K562 treated with DMSO at 1 percent for 48 hours (cell line): ENCODE measurements around the gene PLXNB1. TPM values are rescaled to one million over a fixed set of nuclear protein-coding genes. Genes with fewer than 3 reads are reported as not detected.

ENCODE experiments used
- total RNA-seq: library from RNA; unstranded; fragments of 300-600 nt; gene quantifications from 2 replicates; pipeline ENCODE4 v1.2.3, GENCODE V29; 2022; ENCODE audit warnings: low replicate concordance; ENCODE audit errors: extremely low read depth

The PLXNB1 gene, protein sequence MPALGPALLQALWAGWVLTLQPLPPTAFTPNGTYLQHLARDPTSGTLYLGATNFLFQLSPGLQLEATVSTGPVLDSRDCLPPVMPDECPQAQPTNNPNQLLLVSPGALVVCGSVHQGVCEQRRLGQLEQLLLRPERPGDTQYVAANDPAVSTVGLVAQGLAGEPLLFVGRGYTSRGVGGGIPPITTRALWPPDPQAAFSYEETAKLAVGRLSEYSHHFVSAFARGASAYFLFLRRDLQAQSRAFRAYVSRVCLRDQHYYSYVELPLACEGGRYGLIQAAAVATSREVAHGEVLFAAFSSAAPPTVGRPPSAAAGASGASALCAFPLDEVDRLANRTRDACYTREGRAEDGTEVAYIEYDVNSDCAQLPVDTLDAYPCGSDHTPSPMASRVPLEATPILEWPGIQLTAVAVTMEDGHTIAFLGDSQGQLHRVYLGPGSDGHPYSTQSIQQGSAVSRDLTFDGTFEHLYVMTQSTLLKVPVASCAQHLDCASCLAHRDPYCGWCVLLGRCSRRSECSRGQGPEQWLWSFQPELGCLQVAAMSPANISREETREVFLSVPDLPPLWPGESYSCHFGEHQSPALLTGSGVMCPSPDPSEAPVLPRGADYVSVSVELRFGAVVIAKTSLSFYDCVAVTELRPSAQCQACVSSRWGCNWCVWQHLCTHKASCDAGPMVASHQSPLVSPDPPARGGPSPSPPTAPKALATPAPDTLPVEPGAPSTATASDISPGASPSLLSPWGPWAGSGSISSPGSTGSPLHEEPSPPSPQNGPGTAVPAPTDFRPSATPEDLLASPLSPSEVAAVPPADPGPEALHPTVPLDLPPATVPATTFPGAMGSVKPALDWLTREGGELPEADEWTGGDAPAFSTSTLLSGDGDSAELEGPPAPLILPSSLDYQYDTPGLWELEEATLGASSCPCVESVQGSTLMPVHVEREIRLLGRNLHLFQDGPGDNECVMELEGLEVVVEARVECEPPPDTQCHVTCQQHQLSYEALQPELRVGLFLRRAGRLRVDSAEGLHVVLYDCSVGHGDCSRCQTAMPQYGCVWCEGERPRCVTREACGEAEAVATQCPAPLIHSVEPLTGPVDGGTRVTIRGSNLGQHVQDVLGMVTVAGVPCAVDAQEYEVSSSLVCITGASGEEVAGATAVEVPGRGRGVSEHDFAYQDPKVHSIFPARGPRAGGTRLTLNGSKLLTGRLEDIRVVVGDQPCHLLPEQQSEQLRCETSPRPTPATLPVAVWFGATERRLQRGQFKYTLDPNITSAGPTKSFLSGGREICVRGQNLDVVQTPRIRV (N-terminal part only)
- 67.8 TPM in 1 of 2 replicates, not detected in the other for total RNA-seq

DNA sequence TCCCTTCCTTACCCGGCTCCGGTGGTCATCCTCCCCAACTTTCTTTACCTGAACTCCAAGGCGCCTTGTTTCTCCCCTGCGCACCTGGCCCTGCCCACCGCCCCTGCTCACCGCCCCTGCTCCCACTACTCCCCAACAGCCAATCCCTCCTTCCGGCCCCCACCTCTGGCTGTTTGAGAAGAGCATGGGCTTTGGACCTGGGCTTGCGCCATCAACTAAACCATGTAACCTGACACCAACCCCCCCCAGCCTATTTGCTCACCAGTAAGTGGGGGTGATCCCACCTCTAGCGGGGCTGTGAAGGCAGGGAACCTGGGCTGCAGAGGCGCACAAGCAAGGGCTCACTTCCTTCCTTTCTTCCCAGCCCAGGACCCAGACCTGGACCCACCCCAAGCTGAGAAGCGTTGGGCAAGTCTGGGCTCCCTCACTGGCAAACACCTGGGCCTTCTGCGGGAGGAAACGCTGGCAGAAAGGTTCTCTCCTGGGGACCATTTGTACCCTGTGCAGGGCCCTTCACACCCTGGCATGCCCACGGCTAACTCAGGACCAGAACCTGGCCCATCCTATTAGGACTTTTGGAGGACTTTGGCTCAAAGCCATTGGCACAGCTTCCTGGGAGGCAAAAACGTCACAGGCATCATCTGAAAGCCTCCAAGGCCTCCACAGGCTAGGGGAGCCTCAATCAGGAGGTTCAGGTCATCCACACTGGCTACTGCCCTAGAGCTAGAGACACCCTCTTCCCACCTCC lies at the start of gene PLXNB1:
Gene PLXNB1 (minus strand): TSS at position 127 of the 748 bp plus-strand sequence. CDS start 5,475 bp downstream, outside the sequence.

DNA sequence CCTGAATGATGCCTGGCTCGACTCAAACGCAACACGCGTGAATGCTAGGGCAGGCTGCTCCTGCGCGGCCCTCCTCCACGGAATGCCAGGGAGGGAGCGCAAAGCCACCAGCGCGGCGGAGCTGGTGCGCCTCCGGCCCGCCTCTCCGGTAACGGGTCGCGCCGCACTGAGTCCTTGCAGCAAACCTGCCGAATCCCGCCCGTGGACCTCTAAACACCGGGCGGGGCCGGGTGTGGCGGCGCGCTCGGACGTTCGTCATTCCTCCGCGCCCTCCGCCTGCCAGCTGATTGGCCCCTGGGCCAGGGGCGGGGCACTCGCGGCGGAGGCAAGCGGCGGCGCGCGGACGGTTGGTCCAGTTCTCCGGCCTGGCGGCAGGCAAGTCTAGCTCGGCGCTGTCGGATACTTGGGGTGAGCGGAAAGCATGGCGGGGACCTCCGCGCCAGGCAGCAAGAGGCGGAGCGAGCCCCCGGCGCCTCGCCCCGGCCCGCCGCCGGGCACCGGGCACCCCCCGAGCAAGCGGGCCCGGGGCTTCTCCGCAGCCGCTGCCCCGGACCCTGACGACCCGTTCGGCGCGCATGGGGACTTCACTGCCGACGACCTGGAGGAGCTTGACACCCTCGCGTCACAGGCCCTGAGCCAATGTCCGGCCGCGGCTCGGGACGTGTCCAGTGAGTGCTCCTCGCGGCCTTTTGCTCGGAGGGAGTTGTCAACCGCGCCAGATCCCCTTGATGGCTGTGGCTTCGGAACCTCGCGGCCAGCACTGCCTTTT lies 16.7 kb upstream of the PLXNB1 start, which contains the start of gene ATRIP:
Gene ATRIP (plus strand): TSS at position 313 of the 769 bp plus-strand sequence. CDS start 109 bp downstream, at position 422.

DNA sequence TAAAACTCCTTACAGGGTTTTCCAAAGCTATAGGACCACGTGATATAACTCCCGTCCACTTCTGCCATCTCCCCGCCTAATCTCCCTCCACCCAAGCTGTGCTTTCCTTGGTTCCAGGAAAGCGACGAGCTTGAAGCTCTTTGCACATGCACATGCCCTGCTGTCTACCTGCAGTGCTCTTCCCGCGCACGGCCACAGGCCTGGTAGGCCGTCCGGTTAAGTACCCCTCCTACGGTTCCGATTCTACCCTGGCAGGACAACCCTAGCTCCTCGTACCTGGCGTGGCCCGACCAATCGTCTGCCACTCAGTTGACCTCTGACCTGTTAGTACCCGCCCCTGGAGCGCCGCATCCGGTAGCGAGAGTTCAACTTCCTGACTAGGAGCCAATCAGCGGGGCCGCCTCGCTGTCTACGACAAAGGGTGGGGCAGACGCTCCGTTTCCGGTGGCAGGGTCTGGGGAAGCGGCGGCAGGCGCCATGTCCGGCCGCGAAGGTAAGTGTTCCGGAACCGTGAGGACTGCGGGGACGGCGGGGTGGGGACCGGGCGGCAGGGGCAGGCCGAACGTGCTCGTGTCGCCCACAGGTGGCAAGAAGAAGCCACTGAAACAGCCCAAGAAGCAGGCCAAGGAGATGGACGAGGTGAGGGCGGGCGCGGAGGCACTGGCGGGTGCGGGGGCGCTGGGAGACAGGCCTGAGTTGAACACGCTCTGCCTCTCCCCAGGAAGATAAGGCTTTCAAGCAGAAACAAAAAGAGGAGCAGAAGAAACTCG lies 10.1 kb upstream of the PLXNB1 start, which contains the start of the genes CCDC51 and TMA7:
Gene CCDC51 (minus strand): TSS at position 300 of the 770 bp plus-strand sequence. CDS start 4,991 bp downstream, outside the sequence.
Gene TMA7 (plus strand): TSS at position 438 of the 770 bp plus-strand sequence. CDS start 40 bp downstream, at position 478.

DNA sequence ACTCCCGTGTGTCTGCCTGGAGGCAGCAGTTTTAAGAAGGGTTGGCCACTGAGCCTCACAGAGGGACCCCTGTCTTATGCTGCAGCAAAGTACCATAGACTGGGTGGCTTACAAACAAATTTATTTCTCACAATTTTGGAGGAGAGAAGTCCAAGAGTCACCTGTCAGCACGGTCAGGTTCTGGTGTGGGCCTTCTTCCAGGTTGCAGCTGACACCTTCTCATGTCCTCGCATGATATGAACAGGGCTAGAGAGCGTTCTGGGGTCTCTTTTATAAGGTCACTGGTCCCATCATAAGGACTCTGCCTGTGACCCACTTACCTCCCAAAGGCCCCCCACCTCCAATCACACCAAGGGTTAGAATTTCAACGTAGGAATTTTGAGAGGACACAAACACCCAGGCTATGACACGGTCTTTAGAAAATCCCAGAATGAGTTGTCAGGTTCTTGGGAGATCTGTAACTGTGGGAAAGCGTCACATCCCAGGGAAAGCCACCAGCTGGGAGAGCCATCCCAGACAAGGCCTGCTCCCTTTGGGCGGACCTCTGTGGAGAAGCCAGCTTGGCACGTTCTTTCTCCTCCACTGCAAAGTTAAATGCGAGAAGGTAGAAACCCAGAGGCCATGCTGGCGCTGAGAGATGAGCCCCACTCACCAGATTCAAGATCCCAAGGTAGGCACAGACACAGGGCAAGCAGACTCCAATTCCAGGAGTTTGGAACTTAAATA lies 58.1 kb downstream of the PLXNB1 start, which contains the start of gene FBXW12:
Gene FBXW12 (plus strand): TSS at position 569 of the 726 bp plus-strand sequence. CDS start 549 bp downstream, outside the sequence.

Other genes starting within 250 kb of the PLXNB1 start
- gene CDC25A, start 241.7 kb downstream of the PLXNB1 start, total RNA-seq = not detected in 2 replicates
- gene CAMP, start 206.6 kb downstream of the PLXNB1 start, total RNA-seq = not detected in 2 replicates
- gene ZNF589, start 189.0 kb downstream of the PLXNB1 start, total RNA-seq = not detected in 2 replicates
- gene NME6, start 128.7 kb downstream of the PLXNB1 start, total RNA-seq = not detected in 2 replicates
- not detected in 2 replicates for gene SPINK8, start 96.4 kb downstream of the PLXNB1 start, total RNA-seq
- gene FBXW12, start 57.9 kb downstream of the PLXNB1 start, total RNA-seq = not detected in 2 replicates
- gene CCDC51, start 10.0 kb upstream of the PLXNB1 start, total RNA-seq = not detected in 2 replicates
- not detected in 2 replicates for gene TMA7, start 10.2 kb upstream of the PLXNB1 start, total RNA-seq
- not detected in 2 replicates for gene ATRIP, start 16.7 kb upstream of the PLXNB1 start, total RNA-seq
- not detected in 2 replicates for gene SHISA5, start 74.1 kb upstream of the PLXNB1 start, total RNA-seq
- gene PFKFB4, start 126.7 kb upstream of the PLXNB1 start, total RNA-seq = not detected in 2 replicates
- gene UCN2, start 133.7 kb upstream of the PLXNB1 start, total RNA-seq = not detected in 2 replicates
- gene COL7A1, start 165.2 kb upstream of the PLXNB1 start, total RNA-seq = not detected in 2 replicates
- gene UQCRC1, start 179.6 kb upstream of the PLXNB1 start, total RNA-seq = 320 and 1,261 TPM in 2 replicates
- not detected in 2 replicates for gene TMEM89, start 191.7 kb upstream of the PLXNB1 start, total RNA-seq
- gene SLC26A6, start 205.4 kb upstream of the PLXNB1 start, total RNA-seq = not detected in 2 replicates
- gene CELSR3, start 232.8 kb upstream of the PLXNB1 start, total RNA-seq = not detected in 2 replicates